ENCODE results near the gene ARHGAP1. TPM values are rescaled to one million over a fixed set of nuclear protein-coding genes. Genes with fewer than 3 reads are reported as not detected.

ARHGAP1 gene
- total RNA-seq, 1 experiment from 2014 or later, result 43.5 TPM

- ATAC-seq (no peak), DNase-seq (ENCODE audit: low read depth, low spot score) (no peak)
- intact Hi-C loops (cut with micrococcal nuclease; ENCODE audit: unreplicated experiment) (no loop called here), in situ Hi-C loops (cut with HindIII; ENCODE audit: low pct_unique_long_range_greater_than_20kb, low sequenced_read_pairs) (no loop called here)
- Histone ChIP-seq H3K4me3 (ENCODE audit: low read depth in 2 of 2, low read length in 2 of 2) (no peak overlapping the region), H3K36me3 (ENCODE audit: control insufficient read depth, insufficient read depth, low read length) (no peaks in the 10 kb centered on the region), H3K9me3 (ENCODE audit: control insufficient read depth, insufficient read depth, low read depth, low read length) (no peaks in the 10 kb centered on the region), H3K27me3 (ENCODE audit: control insufficient read depth, insufficient read depth, low read length) (no peaks in the 10 kb centered on the region), H3K27ac (ENCODE audit: low read length) (no peak overlapping the region), H3K4me1 (ENCODE audit: control insufficient read depth, insufficient read depth, low read length) (no peaks in the 10 kb centered on the region; the same call in 1 of the 2 replicates)
- ChIA-PET POLR2A (interaction anchor here (0.7 to 0.9 kb wide), 2 partner anchors 52 to 55 kb away, joined by 7 to 8 read pairs; no protein-coding TSS in a partner anchor), CTCF (no interaction called here)
- TF ChIP-seq CTCF (IDR thresholded peaks at IDR 0.05) (no peak), REST (IDR thresholded peaks at IDR 0.05; ENCODE audit: insufficient read depth in 1 of 2, low read depth in 2 of 2, low read length in 1 of 2) (no peak), POLR2AphosphoS5 (IDR thresholded peaks at IDR 0.05; ENCODE audit: low read depth, low read length) (no peak), SIN3A (IDR thresholded peaks at IDR 0.05; ENCODE audit: borderline replicate concordance, insufficient read depth, low read depth, low read length) (no peak), TCF7L2 (IDR thresholded peaks at IDR 0.05; ENCODE audit: low read depth, low read length) (no peak)
- no TSS peak for BruUV-seq (replicated peaks)
These were observed 23.7 kb upstream of the ARHGAP1 start for GRCh38 chr11:46724088-46724487.

- no peak overlapping the region for H3K4me3 ChIP-seq (ENCODE audit: low read depth in 2 of 2, low read length in 2 of 2)
- CTCF ChIA-PET, result no interaction called here
- no peak overlapping the region for H3K27ac ChIP-seq (ENCODE audit: low read length)
- peaks cover 6% of the 10 kb centered on the region for H3K4me1 ChIP-seq (ENCODE audit: control insufficient read depth, insufficient read depth, low read length)
- no TSS peak for BruUV-seq (replicated peaks)
- TF ChIP-seq POLR2AphosphoS5 (IDR thresholded peaks at IDR 0.05; ENCODE audit: low read depth, low read length), result no peak
- no peak for TF ChIP-seq SIN3A (IDR thresholded peaks at IDR 0.05; ENCODE audit: borderline replicate concordance, insufficient read depth, low read depth, low read length)
- TF ChIP-seq REST (IDR thresholded peaks at IDR 0.05; ENCODE audit: insufficient read depth in 1 of 2, low read depth in 2 of 2, low read length in 1 of 2), result no peak
- no peak for TF ChIP-seq CTCF (IDR thresholded peaks at IDR 0.05)
- no peak for TF ChIP-seq TCF7L2 (IDR thresholded peaks at IDR 0.05; ENCODE audit: low read depth, low read length)
- in situ Hi-C loops (cut with HindIII; ENCODE audit: low pct_unique_long_range_greater_than_20kb, low sequenced_read_pairs), result no loop called here
- POLR2A ChIA-PET, result no interaction called here
- no peak for DNase-seq (ENCODE audit: low read depth, low spot score)
- H3K9me3 ChIP-seq (ENCODE audit: control insufficient read depth, insufficient read depth, low read depth, low read length), result no peaks in the 10 kb centered on the region
- ATAC-seq, result no peak
- H3K36me3 ChIP-seq (ENCODE audit: control insufficient read depth, insufficient read depth, low read length), result no peaks in the 10 kb centered on the region
- intact Hi-C loops (cut with micrococcal nuclease; ENCODE audit: unreplicated experiment), result no loop called here
- H3K27me3 ChIP-seq (ENCODE audit: control insufficient read depth, insufficient read depth, low read length), result no peaks in the 10 kb centered on the region
These were observed 22.9 kb upstream of the ARHGAP1 start for GRCh38 chr11:46723359-46723680.

Data from Panc1 (cell line).